GM20431 (cell line): ENCODE data around the gene STING1.

Experiments used
- in situ Hi-C: fragments of 300-500 bp; cut with MseI, MboI; formaldehyde crosslinking; loops from one replicate; pipeline ENCODE4 v1.15.0; 2020; ENCODE audit warnings: low sequenced_read_pairs; ENCODE audit not compliant: unreplicated experiment

Gene STING1

DNA sequence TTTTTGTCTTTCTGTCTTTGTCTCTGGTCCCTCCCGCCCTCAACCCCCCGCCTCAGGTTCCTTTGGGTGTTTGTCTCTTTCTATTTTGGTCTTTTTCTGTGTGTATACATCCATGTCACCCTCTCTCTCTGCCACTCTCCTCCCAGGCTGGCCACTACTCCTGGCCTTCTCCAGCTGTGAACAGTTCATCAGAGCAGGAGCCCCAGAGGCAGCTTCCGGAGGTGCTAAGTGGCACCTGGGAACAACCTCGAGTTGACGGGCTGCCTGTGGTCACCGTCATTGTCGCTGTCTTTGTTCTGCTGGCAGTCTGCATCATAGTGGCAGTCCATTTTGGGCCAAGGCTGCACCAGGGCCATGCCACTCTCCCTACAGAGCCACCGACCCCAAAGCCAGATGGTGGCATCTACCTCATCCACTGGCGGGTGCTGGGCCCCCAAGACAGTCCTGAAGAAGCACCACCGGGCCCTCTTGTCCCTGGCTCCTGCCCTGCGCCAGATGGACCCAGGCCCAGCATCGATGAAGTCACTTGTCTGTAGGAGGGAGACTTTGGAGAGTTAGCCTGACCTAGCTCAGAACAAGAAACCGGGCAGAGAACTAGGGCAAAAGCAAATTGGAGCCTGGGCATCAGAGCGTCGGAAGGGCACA, 10.1 kb downstream of the STING1 start:
- in situ Hi-C loops, result no loop called here

- in situ Hi-C loops, result no loop called here
Measured at GRCh38 chr5:139470821-139471300, 11.7 kb downstream of the STING1 start, which contains the start of gene SMIM33. TSS of gene SMIM33 (plus strand) at chr5:139471004. CDS start at chr5:139471122, 118 bp downstream.

GRCh38 chr5:139468421-139468931, 14.1 kb downstream of the STING1 start:
- in situ Hi-C loops, result no loop called here

GRCh38 chr5:139462586-139463276, 19.8 kb downstream of the STING1 start, which contains the start of gene ECSCR:
TSS of gene ECSCR (minus strand) at chr5:139462743. CDS start at chr5:139462670, 73 bp downstream.
- in situ Hi-C loops, result no loop called here

GRCh38 chr5:139461698-139462097, 20.9 kb downstream of the STING1 start:
- in situ Hi-C loops, result no loop called here

DNA sequence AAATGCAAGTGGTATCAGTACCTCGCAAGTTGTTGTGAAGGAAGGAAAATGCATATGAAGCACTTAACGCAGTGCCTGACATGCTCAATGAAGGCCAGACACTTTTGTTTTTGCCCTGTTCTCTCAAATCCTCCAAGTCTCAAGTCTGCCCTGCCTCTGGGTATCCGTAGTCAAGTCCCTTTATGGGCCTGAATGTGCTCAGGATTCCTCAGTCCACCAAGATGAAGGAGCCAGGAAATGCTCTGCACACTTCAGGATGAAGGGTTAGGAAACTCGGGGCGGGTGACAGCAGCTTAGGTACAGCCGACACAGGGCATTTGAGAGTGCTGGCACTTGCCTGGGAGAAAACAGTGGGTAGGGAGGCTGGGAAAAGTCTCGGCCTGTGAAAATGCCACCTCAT, 21.4 kb downstream of the STING1 start:
- in situ Hi-C loops, result no loop called here

DNA sequence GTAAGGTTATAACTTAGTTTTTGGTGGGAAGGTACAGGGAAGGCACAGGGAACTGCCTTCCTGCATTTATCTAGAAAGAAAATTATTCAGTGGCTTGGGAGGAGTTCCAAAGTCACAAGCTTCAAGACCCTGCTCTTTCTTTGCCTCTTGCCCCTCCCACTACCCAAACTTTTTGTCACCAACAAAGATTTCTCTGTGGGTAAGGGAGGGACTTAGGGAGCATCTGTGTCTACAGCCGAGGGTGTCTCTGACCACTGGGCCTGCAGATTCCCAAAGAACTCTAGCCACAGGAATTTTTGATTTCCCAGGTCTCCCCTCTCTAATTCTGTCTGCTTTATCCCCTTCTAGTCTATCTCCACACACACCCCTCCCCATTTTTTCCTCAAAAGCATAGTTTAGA, 22.1 kb downstream of the STING1 start:
- in situ Hi-C loops, result no loop called here

- in situ Hi-C loops, result no loop called here
Measured at GRCh38 chr5:139459451-139459934, 23.1 kb downstream of the STING1 start.

GRCh38 chr5:139458580-139459407, 23.8 kb downstream of the STING1 start:
- in situ Hi-C loops, result no loop called here

GRCh38 chr5:139457653-139458306, 24.8 kb downstream of the STING1 start:
- in situ Hi-C loops, result no loop called here

- in situ Hi-C loops, result no loop called here
Measured at GRCh38 chr5:139457241-139457640, 25.3 kb downstream of the STING1 start.

- in situ Hi-C loops, result no loop called here
Measured at GRCh38 chr5:139456776-139457175, 25.8 kb downstream of the STING1 start.

DNA sequence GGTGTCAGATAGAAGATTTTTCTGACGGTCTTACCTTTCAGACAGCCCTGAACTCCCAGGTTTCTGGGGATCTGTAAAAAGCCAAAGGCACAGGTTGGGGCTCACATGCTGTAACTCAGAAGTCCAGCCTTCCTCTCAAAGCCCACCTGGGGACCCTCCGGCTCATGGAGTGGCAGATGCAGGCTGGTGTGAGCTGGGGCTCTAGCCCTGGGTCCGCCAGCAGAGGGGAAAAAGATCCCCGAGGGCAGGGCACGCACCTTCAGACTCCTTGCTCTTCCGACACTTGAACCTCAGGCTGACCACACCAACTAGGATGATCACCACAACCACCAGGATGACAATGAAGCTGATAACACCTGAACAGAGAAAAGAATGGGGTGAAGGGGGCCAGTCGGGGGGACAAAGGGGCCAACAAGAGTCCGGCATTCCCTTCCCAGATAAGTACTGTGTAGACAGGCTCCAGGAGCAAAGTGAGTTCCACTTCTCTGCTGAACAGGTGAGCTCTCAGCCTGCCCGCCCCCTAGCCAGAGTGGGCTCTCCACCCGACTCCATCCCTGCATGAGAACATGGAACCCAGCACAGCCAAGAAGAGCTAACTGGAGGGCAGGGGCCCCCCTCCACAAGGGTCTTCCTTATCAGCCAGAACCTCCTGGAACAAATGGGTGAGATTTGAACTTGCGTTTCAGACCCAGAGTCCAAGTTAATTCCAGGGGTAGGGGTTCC, 27.8 kb downstream of the STING1 start:
- in situ Hi-C loops, result no loop called here

- in situ Hi-C loops, result no loop called here
Measured at GRCh38 chr5:139453683-139454567, 28.6 kb downstream of the STING1 start.

- in situ Hi-C loops, result no loop called here
Measured at GRCh38 chr5:139451878-139452660, 30.5 kb downstream of the STING1 start.

GRCh38 chr5:139451176-139451575, 31.4 kb downstream of the STING1 start:
- in situ Hi-C loops, result no loop called here

GRCh38 chr5:139446956-139447779, 35.4 kb downstream of the STING1 start:
- in situ Hi-C loops, result no loop called here
